ENCODE measurements around the gene MID1.
A peak's percentile ranks its signal among the peaks of the same experiment; 100 is the strongest.

MID1 gene

GRCh38 chrX:10617999-10618351, 2.4 kb downstream of the MID1 start:
- TF ChIP-seq CTCF (IDR thresholded peaks at IDR 0.05; ENCODE audit: low read depth, low read length), result no peak
- no peak for DNase-seq (ENCODE audit: extremely low read depth, low read depth)

- no peak for DNase-seq (ENCODE audit: extremely low read depth, low read depth)
Measured at GRCh38 chrX:10617186-10617998, 3.0 kb downstream of the MID1 start.

GRCh38 chrX:10615931-10616774, 4.2 kb downstream of the MID1 start:
- peak; percentile 58 for TF ChIP-seq CTCF (IDR thresholded peaks at IDR 0.05; ENCODE audit: low read depth, low read length)
- DNase-seq (ENCODE audit: extremely low read depth, low read depth), result peak; percentile 40

More at GRCh38 chrX:10617186-10617998, 3.0 kb downstream of the MID1 start:
- no peak for TF ChIP-seq CTCF (IDR thresholded peaks at IDR 0.05; ENCODE audit: low read depth, low read length)

- DNase-seq (ENCODE audit: extremely low read depth, low read depth), result no peak
- TF ChIP-seq CTCF (IDR thresholded peaks at IDR 0.05; ENCODE audit: low read depth, low read length), result no peak
Measured at GRCh38 chrX:10612215-10612614, 8.2 kb downstream of the MID1 start.

- no peak for DNase-seq (ENCODE audit: extremely low read depth, low read depth)
Measured at GRCh38 chrX:10611441-10612090, 8.8 kb downstream of the MID1 start.

GRCh38 chrX:10608099-10608498, 12.3 kb downstream of the MID1 start:
- no peak for TF ChIP-seq CTCF (IDR thresholded peaks at IDR 0.05; ENCODE audit: low read depth, low read length)
- no peak for DNase-seq (ENCODE audit: extremely low read depth, low read depth)

More at GRCh38 chrX:10611441-10612090, 8.8 kb downstream of the MID1 start:
- no peak for TF ChIP-seq CTCF (IDR thresholded peaks at IDR 0.05; ENCODE audit: low read depth, low read length)

All from AG09319 (cell line).